ENCODE data around the gene DNTTIP2. TPM values are rescaled to one million over a fixed set of nuclear protein-coding genes. Genes with fewer than 3 reads are reported as not detected.
"Not testable (repeated sequence)": the region's sequence is repeated elsewhere in the genome, so short reads cannot be mapped to it uniquely, and the experiment has no call there.

DNTTIP2 gene
- total RNA-seq, 1 experiment from 2014 or later: 61.5 TPM

DNA sequence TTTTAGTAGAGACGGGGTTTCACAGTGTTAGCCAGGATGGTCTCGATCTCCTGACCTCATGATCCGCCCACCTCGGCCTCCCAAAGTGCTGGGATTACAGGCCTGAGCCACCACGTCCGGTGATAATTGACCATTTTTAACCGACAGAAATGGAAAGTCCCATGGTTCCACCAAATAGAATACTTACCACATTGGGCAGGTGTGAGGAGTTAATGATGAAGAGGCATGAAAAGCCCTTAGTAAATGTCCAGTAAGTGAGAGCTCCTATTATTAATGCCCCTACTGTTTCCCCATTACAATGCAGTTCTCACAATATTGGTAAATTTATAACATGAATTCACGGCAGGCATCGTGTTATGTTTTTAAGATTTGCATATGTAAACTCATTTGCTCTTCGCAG lies 38.3 kb upstream of the DNTTIP2 start (continued):
- TF ChIP-seq NR1H2 (CRISPR knock-in tag; IDR thresholded peaks at IDR 0.05): no peak
- TF ChIP-seq SOX15 (CRISPR knock-in tag; IDR thresholded peaks at IDR 0.05): no peak
- no peak for TF ChIP-seq CREM (CRISPR knock-in tag; IDR thresholded peaks at IDR 0.05)

DNA sequence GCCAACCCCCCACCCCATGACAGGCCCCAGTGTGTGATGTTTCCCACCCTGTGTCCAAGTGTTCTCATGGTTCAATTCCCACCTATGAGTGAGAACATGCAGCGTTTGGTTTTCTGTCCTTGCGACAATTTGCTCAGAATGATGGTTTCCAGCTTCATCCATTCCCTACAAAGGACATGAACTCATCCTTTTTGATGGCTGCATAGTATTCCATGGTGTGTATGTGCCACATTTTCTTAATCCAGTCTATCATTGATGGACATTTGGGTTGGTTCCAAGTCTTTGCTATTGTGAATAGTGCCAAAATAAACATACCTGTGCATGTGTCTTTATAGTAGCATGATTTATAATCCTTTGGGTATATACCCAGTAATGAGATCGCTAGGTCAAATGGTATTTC lies 31.9 kb upstream of the DNTTIP2 start:
- H3K27ac Mint-ChIP-seq; H3K4me3 Mint-ChIP-seq; DNase-seq (ENCODE audit: low spot score); ATAC-seq; H3K36me3 Mint-ChIP-seq: not testable (repeated sequence)
- ChIA-PET POLR2A (interaction anchor here (2.1 kb wide), 1 partner anchor 32 kb away, joined by 8 read pairs; the partner anchor contains the start of gene DNTTIP2), CTCF (interaction anchor here (0.6 to 2.2 kb wide), 14 partner anchors 9 to 606 kb away, joined by 3 to 21 read pairs (median 4); no protein-coding TSS in a partner anchor)
- Mint-ChIP-seq H3K4me1 (peaks cover 28% of the 10 kb centered on the region), H3K9me3 (peaks cover 10% of the 10 kb centered on the region), H3K27me3 (ENCODE audit: low read depth) (peaks cover 22% of the 10 kb centered on the region)
- 0 out of 2 replicates have a peak, but pooled peaks have one; percentile 51 for TF ChIP-seq GTF2I (CRISPR knock-in tag; conservative IDR thresholded peaks at IDR 0.05)

DNA sequence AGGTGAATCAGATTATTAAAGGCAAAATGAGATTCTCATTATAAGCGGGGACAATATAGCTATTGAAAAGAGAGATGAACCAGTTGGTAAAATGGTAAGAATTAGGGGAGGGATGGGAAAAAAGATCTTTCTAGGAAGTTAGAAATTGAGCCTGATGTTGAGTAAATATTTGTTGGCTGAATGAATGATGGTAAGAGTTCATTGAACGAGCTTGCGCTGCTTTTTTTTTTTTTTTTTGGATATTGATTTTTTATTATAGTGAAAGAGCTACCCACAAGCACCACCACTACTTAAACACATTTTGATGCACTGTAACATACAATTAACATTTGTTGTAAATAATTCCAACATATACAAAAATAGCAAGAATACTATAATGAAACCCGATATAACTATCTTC lies 31.3 kb upstream of the DNTTIP2 start:
- Mint-ChIP-seq H3K27ac (peak overlapping the region; percentile 33; the same call in 1 of the 2 replicates), H3K4me3 (peak overlapping the region; percentile 70), H3K27me3 (ENCODE audit: low read depth) (peaks cover 22% of the 10 kb centered on the region), H3K9me3 (peaks cover 5% of the 10 kb centered on the region), H3K4me1 (peaks cover 29% of the 10 kb centered on the region), H3K36me3 (no peaks in the 10 kb centered on the region)
- TF ChIP-seq, protein P1, sequence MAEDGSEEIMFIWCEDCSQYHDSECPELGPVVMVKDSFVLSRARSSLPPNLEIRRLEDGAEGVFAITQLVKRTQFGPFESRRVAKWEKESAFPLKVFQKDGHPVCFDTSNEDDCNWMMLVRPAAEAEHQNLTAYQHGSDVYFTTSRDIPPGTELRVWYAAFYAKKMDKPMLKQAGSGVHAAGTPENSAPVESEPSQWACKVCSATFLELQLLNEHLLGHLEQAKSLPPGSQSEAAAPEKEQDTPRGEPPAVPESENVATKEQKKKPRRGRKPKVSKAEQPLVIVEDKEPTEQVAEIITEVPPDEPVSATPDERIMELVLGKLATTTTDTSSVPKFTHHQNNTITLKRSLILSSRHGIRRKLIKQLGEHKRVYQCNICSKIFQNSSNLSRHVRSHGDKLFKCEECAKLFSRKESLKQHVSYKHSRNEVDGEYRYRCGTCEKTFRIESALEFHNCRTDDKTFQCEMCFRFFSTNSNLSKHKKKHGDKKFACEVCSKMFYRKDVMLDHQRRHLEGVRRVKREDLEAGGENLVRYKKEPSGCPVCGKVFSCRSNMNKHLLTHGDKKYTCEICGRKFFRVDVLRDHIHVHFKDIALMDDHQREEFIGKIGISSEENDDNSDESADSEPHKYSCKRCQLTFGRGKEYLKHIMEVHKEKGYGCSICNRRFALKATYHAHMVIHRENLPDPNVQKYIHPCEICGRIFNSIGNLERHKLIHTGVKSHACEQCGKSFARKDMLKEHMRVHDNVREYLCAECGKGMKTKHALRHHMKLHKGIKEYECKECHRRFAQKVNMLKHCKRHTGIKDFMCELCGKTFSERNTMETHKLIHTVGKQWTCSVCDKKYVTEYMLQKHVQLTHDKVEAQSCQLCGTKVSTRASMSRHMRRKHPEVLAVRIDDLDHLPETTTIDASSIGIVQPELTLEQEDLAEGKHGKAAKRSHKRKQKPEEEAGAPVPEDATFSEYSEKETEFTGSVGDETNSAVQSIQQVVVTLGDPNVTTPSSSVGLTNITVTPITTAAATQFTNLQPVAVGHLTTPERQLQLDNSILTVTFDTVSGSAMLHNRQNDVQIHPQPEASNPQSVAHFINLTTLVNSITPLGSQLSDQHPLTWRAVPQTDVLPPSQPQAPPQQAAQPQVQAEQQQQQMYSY (CRISPR knock-in tag; IDR thresholded peaks at IDR 0.05): no peak
- TF ChIP-seq, protein P2, sequence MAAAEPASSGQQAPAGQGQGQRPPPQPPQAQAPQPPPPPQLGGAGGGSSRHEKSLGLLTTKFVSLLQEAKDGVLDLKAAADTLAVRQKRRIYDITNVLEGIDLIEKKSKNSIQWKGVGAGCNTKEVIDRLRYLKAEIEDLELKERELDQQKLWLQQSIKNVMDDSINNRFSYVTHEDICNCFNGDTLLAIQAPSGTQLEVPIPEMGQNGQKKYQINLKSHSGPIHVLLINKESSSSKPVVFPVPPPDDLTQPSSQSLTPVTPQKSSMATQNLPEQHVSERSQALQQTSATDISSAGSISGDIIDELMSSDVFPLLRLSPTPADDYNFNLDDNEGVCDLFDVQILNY (CRISPR knock-in tag; IDR thresholded peaks at IDR 0.05): no peak
- TF ChIP-seq, protein P3, sequence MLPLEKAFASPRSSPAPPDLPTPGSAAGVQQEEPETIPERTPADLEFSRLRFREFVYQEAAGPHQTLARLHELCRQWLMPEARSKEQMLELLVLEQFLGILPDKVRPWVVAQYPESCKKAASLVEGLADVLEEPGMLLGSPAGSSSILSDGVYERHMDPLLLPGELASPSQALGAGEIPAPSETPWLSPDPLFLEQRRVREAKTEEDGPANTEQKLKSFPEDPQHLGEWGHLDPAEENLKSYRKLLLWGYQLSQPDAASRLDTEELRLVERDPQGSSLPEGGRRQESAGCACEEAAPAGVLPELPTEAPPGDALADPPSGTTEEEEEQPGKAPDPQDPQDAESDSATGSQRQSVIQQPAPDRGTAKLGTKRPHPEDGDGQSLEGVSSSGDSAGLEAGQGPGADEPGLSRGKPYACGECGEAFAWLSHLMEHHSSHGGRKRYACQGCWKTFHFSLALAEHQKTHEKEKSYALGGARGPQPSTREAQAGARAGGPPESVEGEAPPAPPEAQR (CRISPR knock-in tag; IDR thresholded peaks at IDR 0.05): no peak
- ChIA-PET POLR2A (interaction anchor here (2.1 kb wide), 1 partner anchor 31 kb away, joined by 8 read pairs; the partner anchor contains the start of gene DNTTIP2), CTCF (interaction anchor here (0.6 to 2.2 kb wide), 21 partner anchors 9 to 606 kb away, joined by 3 to 21 read pairs (median 4); partner anchors contain the start of gene DNTTIP2)
- ATAC-seq: no peak
- DNase-seq (ENCODE audit: low spot score): no peak

DNA sequence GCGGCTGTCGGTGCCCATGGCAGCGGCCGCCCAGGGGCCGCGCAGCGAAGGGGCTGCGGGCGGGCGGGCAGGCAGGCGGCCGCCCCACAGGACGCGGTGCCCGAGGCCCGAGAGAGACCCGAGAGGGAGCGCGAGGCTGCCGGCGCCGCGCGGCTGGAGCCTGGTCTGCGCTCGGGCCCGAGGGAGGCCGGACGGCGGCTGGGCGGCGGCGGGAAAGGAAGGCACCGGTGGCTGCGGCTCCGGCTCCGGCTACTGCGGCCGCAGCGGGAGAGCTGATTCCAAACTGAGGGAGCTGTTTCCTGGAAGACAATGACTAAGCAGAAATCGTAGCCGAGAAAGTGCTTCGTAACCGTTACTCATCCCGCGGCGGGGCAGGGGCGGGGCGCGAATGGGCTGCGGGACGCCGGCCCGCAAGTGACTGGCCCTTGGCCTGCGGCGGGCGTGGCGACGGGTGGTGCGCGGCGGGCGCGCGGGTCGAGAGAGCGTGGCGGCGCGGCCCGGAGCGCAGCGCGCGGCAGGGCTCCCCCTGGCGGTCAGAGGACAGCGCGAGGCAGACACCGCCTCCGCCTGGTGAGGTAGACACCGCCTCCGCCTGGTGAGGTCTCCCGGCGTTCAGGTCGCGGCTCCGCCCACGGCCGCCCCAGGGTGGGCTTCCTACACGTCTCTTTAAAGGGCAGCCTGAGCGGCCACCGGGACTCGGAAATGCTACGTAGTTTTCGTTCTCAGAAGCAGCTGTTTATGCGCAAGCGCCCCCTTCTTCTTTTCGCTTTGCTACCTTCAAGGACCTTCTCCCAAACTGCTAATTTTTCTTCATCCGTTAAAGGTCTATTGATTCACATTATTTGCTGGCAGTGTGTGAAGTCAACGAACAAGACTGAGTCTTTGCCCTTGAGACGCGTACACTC lies 30.4 kb upstream of the DNTTIP2 start, which contains the start of gene GCLM:
Gene GCLM, minus strand, starts transcription at position 285 of the 905 bp plus-strand sequence. Its CDS starts 267 bp downstream, at position 18.
- Mint-ChIP-seq H3K9me3 (no peaks in the 10 kb centered on the region), H3K36me3 (no peaks in the 10 kb centered on the region), H3K27ac (peak within 1 kb of the TSS; percentile 33; the same call in 1 of the 2 replicates), H3K4me1 (peaks cover 27% of the 10 kb centered on the region), H3K4me3 (peak within 1 kb of the TSS; percentile 82), H3K27me3 (ENCODE audit: low read depth) (peaks cover 22% of the 10 kb centered on the region)
- peak; percentile 93 for ATAC-seq
- ChIA-PET POLR2A (interaction anchor here (2.1 kb wide), 1 partner anchor 30 kb away, joined by 8 read pairs; the partner anchor contains the start of gene DNTTIP2), CTCF (interaction anchor here (0.6 to 2.2 kb wide), 17 partner anchors 10 to 462 kb away, joined by 3 to 21 read pairs (median 4); partner anchors contain the start of gene DNTTIP2)
- peak; percentile 93 for DNase-seq (ENCODE audit: low spot score)
- peak; percentile 49; the same call in 1 of the 2 replicates for TF ChIP-seq CREM (CRISPR knock-in tag; IDR thresholded peaks at IDR 0.05)
- peak; percentile 66; the same call in 1 of the 2 replicates for TF ChIP-seq GABPB1 (CRISPR knock-in tag; IDR thresholded peaks at IDR 0.05)
- TF ChIP-seq, protein P4, sequence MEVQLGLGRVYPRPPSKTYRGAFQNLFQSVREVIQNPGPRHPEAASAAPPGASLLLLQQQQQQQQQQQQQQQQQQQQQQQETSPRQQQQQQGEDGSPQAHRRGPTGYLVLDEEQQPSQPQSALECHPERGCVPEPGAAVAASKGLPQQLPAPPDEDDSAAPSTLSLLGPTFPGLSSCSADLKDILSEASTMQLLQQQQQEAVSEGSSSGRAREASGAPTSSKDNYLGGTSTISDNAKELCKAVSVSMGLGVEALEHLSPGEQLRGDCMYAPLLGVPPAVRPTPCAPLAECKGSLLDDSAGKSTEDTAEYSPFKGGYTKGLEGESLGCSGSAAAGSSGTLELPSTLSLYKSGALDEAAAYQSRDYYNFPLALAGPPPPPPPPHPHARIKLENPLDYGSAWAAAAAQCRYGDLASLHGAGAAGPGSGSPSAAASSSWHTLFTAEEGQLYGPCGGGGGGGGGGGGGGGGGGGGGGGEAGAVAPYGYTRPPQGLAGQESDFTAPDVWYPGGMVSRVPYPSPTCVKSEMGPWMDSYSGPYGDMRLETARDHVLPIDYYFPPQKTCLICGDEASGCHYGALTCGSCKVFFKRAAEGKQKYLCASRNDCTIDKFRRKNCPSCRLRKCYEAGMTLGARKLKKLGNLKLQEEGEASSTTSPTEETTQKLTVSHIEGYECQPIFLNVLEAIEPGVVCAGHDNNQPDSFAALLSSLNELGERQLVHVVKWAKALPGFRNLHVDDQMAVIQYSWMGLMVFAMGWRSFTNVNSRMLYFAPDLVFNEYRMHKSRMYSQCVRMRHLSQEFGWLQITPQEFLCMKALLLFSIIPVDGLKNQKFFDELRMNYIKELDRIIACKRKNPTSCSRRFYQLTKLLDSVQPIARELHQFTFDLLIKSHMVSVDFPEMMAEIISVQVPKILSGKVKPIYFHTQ (CRISPR knock-in tag; IDR thresholded peaks at IDR 0.05): no peak
- peak; percentile 77; the same call in 1 of the 2 replicates for TF ChIP-seq NFE2L1 (CRISPR knock-in tag; IDR thresholded peaks at IDR 0.05)
- TF ChIP-seq, protein P2 (CRISPR knock-in tag; IDR thresholded peaks at IDR 0.05): peak; percentile 84; the same call in 1 of the 2 replicates
- TF ChIP-seq, protein P5, sequence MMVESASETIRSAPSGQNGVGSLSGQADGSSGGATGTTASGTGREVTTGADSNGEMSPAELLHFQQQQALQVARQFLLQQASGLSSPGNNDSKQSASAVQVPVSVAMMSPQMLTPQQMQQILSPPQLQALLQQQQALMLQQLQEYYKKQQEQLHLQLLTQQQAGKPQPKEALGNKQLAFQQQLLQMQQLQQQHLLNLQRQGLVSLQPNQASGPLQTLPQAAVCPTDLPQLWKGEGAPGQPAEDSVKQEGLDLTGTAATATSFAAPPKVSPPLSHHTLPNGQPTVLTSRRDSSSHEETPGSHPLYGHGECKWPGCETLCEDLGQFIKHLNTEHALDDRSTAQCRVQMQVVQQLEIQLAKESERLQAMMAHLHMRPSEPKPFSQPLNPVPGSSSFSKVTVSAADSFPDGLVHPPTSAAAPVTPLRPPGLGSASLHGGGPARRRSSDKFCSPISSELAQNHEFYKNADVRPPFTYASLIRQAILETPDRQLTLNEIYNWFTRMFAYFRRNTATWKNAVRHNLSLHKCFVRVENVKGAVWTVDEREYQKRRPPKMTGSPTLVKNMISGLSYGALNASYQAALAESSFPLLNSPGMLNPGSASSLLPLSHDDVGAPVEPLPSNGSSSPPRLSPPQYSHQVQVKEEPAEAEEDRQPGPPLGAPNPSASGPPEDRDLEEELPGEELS (CRISPR knock-in tag; IDR thresholded peaks at IDR 0.05): peak; percentile 76; the same call in 1 of the 2 replicates
- TF ChIP-seq ZNF423 (CRISPR knock-in tag; IDR thresholded peaks at IDR 0.05): peak; percentile 98
- TF ChIP-seq, protein P6, sequence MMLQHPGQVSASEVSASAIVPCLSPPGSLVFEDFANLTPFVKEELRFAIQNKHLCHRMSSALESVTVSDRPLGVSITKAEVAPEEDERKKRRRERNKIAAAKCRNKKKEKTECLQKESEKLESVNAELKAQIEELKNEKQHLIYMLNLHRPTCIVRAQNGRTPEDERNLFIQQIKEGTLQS (CRISPR knock-in tag; conservative IDR thresholded peaks at IDR 0.05): no peak
- TF ChIP-seq FOXJ3 (CRISPR knock-in tag; IDR thresholded peaks at IDR 0.05; ENCODE audit: borderline replicate concordance): no peak
